Stimulated activated CD8-positive, alpha-beta memory T cell treated with anti-CD3 and anti-CD28 coated beads, Interleukin-15, amount 100 ng/mL, for 4 hours (primary cell): ENCODE results near the gene LASP1NB.
"Not testable (repeated sequence)": the region's sequence is repeated elsewhere in the genome, so short reads cannot be mapped to it uniquely, and the experiment has no call there.

Experiments used
- DNase-seq, 2 donors: peaks; one replicate each; pipeline ENCODE4 v3.0.0-alpha.2; 2020; ENCODE audit warnings: low read depth in 2 of 2

LASP1NB gene

DNA sequence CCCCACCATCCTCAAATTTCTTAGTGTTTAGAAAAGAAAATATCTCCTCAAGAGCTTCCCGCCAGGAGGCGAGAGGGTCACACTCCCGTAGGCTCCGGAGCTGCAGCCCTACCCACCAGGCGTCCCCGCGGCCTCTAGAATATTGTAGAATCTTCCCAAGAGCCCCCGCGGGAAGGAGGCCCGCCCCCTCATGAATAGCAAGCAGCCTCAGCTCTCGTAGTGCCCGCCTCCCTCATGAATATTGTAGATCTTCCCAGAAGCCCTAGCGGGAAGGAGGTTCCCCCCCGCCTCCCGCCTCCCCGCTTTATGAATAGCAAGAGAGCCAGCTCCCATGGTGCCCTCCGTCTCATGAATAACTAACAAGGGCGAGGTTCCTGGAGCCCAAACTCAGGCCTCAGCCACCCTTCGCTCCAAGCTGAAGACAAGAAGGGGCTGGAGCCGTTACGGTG, 41.9 kb downstream of the LASP1NB start, which contains the start of gene FBXO47:
Gene FBXO47 (minus strand): TSS at position 114 of the 449 bp plus-strand sequence. CDS start 4,378 bp downstream, outside the sequence.
- peak; percentile 63 to 76 for DNase-seq

- no peak for DNase-seq
Observed at GRCh38 chr17:38969281-38969680, 43.9 kb downstream of the LASP1NB start.

- no peak for DNase-seq
Observed at GRCh38 chr17:38970128-38970527, 44.7 kb downstream of the LASP1NB start.

DNA sequence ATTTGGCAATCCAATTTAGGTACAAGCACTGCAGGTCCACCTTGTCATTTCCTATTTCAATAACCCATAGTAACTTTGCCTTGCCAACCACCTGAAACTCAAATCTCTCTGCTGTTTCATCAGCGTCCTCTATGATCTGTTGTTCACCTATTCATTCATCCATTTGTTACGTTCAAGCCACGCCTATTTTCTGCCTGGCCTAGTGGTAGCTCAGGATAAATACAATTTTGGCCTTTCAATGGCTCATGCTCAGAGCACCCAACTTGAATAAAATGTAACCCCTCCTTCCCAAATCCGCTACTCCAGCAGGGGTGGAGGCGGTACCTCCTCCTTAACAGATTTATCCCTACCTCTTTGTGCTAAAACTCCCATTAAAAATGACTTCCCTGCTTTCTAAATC, 45.4 kb downstream of the LASP1NB start:
- DNase-seq, result no peak

- DNase-seq, result not testable (repeated sequence)
Observed at GRCh38 chr17:38976187-38976551, 50.8 kb downstream of the LASP1NB start.

- no peak for DNase-seq
Observed at GRCh38 chr17:38978180-38978579, 52.8 kb downstream of the LASP1NB start.
